MM.1S (cell line): ENCODE measurements around the gene NCDN.

Source experiments
- DNase-seq: peaks from one replicate; pipeline ENCODE4 v3.0.0-alpha.2; 2015
- H2AFZ ChIP-seq: fragments of 300-600 bp; sonication (generic); 2 replicates; pipeline ENCODE4 v1.6.0; 2016; ENCODE audit warnings: antibody characterized with exemption, low read length
- H3F3A ChIP-seq: fragments of 300-600 bp; sonication (generic); 2 replicates; pipeline ENCODE4 v1.6.1; 2016; ENCODE audit warnings: mild to moderate bottlenecking, antibody characterized with exemption, low read length, moderate library complexity, mixed read lengths; ENCODE audit not compliant: insufficient read depth
- H3K27ac ChIP-seq: fragments of 300-600 bp; sonication (generic); 2 replicates; pipeline ENCODE4 v1.5.1; 2016; ENCODE audit warnings: mild to moderate bottlenecking, low read length
- H3K27me3 ChIP-seq: fragments of 300-600 bp; sonication (generic); replicated peaks from 2 replicates; pipeline ENCODE4 v1.6.0; 2016; ENCODE audit warnings: low read length; ENCODE audit not compliant: insufficient read depth
- H3K36me3 ChIP-seq: fragments of 300-600 bp; sonication (generic); replicated peaks from 2 replicates; pipeline ENCODE4 v1.6.1; 2016; ENCODE audit warnings: mild to moderate bottlenecking, low read length, mixed read lengths; ENCODE audit not compliant: insufficient read depth
- H3K4me1 ChIP-seq: fragments of 300-600 bp; sonication (generic); 2 replicates; pipeline ENCODE4 v1.6.1; 2016; ENCODE audit warnings: low read length, mixed read lengths
- H3K4me2 ChIP-seq: fragments of 300-600 bp; sonication (generic); 2 replicates; pipeline ENCODE4 v1.6.0; 2016; ENCODE audit warnings: low read depth, low read length
- H3K4me3 ChIP-seq: fragments of 300-600 bp; sonication (generic); 2 replicates; pipeline ENCODE4 v1.5.1; 2016; ENCODE audit warnings: low read length, mixed read lengths
- H3K79me2 ChIP-seq: fragments of 300-600 bp; sonication (generic); 2 replicates; pipeline ENCODE4 v1.6.1; 2016; ENCODE audit warnings: mixed run types, low read length, mixed read lengths
- H3K9ac ChIP-seq: fragments of 300-600 bp; sonication (generic); 2 replicates; pipeline ENCODE4 v1.6.1; 2016; ENCODE audit warnings: low read length, mixed read lengths
- H3K9me2 ChIP-seq: fragments of 300-600 bp; sonication (generic); replicated peaks from 2 replicates; pipeline ENCODE4 v1.6.1; 2016; ENCODE audit warnings: mild to moderate bottlenecking, low read length, mixed read lengths; ENCODE audit not compliant: insufficient read depth
- H3K9me3 ChIP-seq: fragments of 300-600 bp; sonication (generic); replicated peaks from 2 replicates; pipeline ENCODE4 v1.6.1; 2016; ENCODE audit warnings: mild to moderate bottlenecking, low read length, mixed read lengths; ENCODE audit not compliant: insufficient read depth
- H4K20me1 ChIP-seq: fragments of 300-600 bp; sonication (generic); 2 replicates; pipeline ENCODE4 v1.6.1; 2016; ENCODE audit warnings: mild to moderate bottlenecking, low read length, moderate library complexity, mixed read lengths; ENCODE audit not compliant: insufficient read depth
- EZH2 ChIP-seq: fragments of 300-600 bp; sonication (generic); optimal IDR thresholded peaks from 2 replicates; pipeline ENCODE3; 2017; ENCODE audit warnings: low read depth, mild to moderate bottlenecking, antibody characterized with exemption, low read length, mixed read lengths
- EZH2phosphoT487 ChIP-seq: fragments of 300-600 bp; sonication (generic); IDR thresholded peaks from 2 replicates; pipeline ENCODE4 v1.6.1; 2018; ENCODE audit warnings: antibody characterized with exemption, low read length
- TF ChIP-seq, protein P1 (sequence below): fragments of 300-600 bp; sonication (generic); IDR thresholded peaks from 2 replicates; pipeline ENCODE4 v1.5.1; 2016; ENCODE audit warnings: antibody characterized with exemption, low read length, mixed read lengths

NCDN gene

DNA sequence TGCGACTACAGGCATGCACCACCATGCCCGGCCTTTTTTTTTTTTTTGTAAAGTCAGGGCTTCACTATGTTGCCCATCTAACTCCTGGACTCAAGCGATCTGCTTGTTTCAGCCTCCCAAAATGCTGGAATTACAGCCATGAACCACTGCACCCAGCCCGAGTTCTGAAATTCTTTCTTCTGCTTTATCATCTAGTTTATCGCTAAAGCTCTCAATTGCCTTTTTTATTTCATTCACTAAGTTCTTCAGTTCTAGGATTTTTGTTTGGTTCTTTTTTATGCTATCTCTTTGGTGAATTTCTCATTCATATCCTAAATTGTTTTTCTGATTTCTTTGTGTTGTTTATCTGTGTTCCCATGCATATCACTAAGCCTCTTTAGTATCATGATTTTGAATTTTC, 27.4 kb upstream of the NCDN start:
- H2AFZ ChIP-seq, result no peak overlapping the region
- no peak for TF ChIP-seq EZH2
- TF ChIP-seq, protein P1, sequence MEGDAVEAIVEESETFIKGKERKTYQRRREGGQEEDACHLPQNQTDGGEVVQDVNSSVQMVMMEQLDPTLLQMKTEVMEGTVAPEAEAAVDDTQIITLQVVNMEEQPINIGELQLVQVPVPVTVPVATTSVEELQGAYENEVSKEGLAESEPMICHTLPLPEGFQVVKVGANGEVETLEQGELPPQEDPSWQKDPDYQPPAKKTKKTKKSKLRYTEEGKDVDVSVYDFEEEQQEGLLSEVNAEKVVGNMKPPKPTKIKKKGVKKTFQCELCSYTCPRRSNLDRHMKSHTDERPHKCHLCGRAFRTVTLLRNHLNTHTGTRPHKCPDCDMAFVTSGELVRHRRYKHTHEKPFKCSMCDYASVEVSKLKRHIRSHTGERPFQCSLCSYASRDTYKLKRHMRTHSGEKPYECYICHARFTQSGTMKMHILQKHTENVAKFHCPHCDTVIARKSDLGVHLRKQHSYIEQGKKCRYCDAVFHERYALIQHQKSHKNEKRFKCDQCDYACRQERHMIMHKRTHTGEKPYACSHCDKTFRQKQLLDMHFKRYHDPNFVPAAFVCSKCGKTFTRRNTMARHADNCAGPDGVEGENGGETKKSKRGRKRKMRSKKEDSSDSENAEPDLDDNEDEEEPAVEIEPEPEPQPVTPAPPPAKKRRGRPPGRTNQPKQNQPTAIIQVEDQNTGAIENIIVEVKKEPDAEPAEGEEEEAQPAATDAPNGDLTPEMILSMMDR, result no peak
- TF ChIP-seq EZH2phosphoT487, result no peak
- H4K20me1 ChIP-seq, result no peaks in the 10 kb centered on the region
- no peaks in the 10 kb centered on the region for H3K9me2 ChIP-seq
- no peaks in the 10 kb centered on the region for H3K9me3 ChIP-seq
- no peak overlapping the region for H3K4me2 ChIP-seq
- H3F3A ChIP-seq, result no peaks in the 10 kb centered on the region
- H3K27me3 ChIP-seq, result no peaks in the 10 kb centered on the region
- DNase-seq, result no peak
- H3K36me3 ChIP-seq, result peaks cover 6% of the 10 kb centered on the region; the same call in 1 of the 2 replicates
- no peaks in the 10 kb centered on the region for H3K4me1 ChIP-seq
- H3K27ac ChIP-seq, result no peak overlapping the region
- H3K9ac ChIP-seq, result no peak overlapping the region
- no peak overlapping the region for H3K4me3 ChIP-seq
- peaks cover 22% of the 10 kb centered on the region; the same call in 1 of the 2 replicates for H3K79me2 ChIP-seq

DNA sequence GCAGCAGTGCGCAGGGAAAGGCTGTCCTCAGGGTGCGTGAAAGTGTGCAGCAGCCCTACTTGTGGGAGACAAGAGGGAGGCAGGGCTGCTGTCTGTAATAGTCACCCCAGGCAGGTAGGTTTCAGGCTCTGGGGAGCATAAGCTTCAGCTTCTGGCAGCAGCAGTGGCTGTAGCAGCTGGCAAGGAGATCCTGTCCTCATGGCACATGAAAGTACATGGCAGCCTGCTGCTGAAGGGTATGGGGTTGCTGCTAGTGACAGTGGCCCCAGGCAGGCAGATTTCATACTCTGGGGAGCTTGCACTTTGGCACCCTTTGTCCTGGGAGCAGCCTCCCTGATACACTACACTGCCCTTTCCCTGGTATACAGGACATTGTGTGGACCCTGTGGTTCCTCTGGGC, 26.7 kb upstream of the NCDN start:
- no peak for DNase-seq
- H3K9me2 ChIP-seq, result no peaks in the 10 kb centered on the region
- TF ChIP-seq, protein P1, result no peak
- TF ChIP-seq EZH2phosphoT487 (no peak), EZH2 (no peak)
- no peaks in the 10 kb centered on the region for H4K20me1 ChIP-seq
- no peaks in the 10 kb centered on the region for H3K27me3 ChIP-seq
- H3K9me3 ChIP-seq, result no peaks in the 10 kb centered on the region
- no peak overlapping the region for H3K4me2 ChIP-seq
- no peak overlapping the region for H3K9ac ChIP-seq
- H2AFZ ChIP-seq, result no peak overlapping the region
- H3K36me3 ChIP-seq, result peaks cover 6% of the 10 kb centered on the region; the same call in 1 of the 2 replicates
- H3K79me2 ChIP-seq, result peaks cover 29% of the 10 kb centered on the region
- H3K4me3 ChIP-seq, result no peak overlapping the region
- no peaks in the 10 kb centered on the region for H3K4me1 ChIP-seq
- H3K27ac ChIP-seq, result no peak overlapping the region
- H3F3A ChIP-seq, result no peaks in the 10 kb centered on the region

DNA sequence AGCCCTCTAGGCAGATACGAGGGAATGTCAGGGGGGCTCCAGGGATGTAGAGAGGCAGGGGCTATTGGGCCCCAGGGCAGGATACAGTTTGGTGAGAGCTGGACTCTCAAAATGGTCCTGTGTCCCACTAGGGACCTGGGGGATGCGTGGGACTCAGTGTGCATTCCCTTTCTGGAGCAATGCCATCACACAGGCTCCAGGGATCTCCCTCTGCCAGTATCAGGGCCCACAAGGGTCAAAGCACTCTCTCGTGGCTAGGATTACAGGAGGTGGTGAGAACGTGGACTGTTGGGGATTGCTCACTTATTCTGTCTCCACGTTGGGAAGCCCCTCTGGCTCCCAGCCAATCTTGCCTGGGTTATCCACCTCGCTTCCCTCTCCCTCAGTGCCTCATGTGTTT, 26.2 kb upstream of the NCDN start:
- Histone ChIP-seq H3K27ac (no peak overlapping the region), H3K79me2 (peaks cover 34% of the 10 kb centered on the region), H3K9me3 (no peaks in the 10 kb centered on the region), H3K4me3 (no peak overlapping the region), H3K9me2 (no peaks in the 10 kb centered on the region), H3K4me1 (no peaks in the 10 kb centered on the region), H2AFZ (no peak overlapping the region), H4K20me1 (no peaks in the 10 kb centered on the region), H3K4me2 (no peak overlapping the region), H3K36me3 (peaks cover 6% of the 10 kb centered on the region; the same call in 1 of the 2 replicates), H3K27me3 (no peaks in the 10 kb centered on the region), H3K9ac (no peak overlapping the region), H3F3A (no peaks in the 10 kb centered on the region)
- TF ChIP-seq EZH2phosphoT487, result no peak
- TF ChIP-seq, protein P1, result no peak
- no peak for TF ChIP-seq EZH2
- no peak for DNase-seq
